CD8-positive, alpha-beta memory T cell (primary cell): Measurements from ENCODE around the gene TP73. TPM values are rescaled to one million over a fixed set of nuclear protein-coding genes. Genes with fewer than 3 reads are reported as not detected.
"Not testable (repeated sequence)": the region's sequence is repeated elsewhere in the genome, so short reads cannot be mapped to it uniquely, and the experiment has no call there.

ENCODE experiments used
- CTCF ChIA-PET: fragments of 350-600 bp; sonication (Branson Sonifier 250); formaldehyde crosslinking; loops from one replicate; lab custom pipeline; 2021; ENCODE audit warnings: antibody characterized with exemption; lab: Charles Lee
- POLR2A ChIA-PET: fragments of 350-600 bp; sonication (Branson Sonifier 250); formaldehyde crosslinking; loops from one replicate; lab custom pipeline; 2021; ENCODE audit warnings: antibody characterized with exemption; lab: Charles Lee
- DNase-seq, 5 donors: peaks; one replicate each; pipeline versions ENCODE4 v3.0.0 to v3.0.0-alpha.2; 2020 to 2022; ENCODE audit warnings: mixed read lengths in 1 of 5
- H3K27ac ChIP-seq: one replicate; pipeline ENCODE4 v1.7.0; 2013; ENCODE audit warnings: low read depth, mild to moderate bottlenecking, low read length, moderate library complexity
- H3K27me3 ChIP-seq: 2 replicates; pipeline ENCODE4 v1.7.0; 2013; ENCODE audit warnings: low read length, mild to moderate bottlenecking; ENCODE audit not compliant: insufficient read depth, poor library complexity, severe bottlenecking
- H3K36me3 ChIP-seq: 2 replicates; pipeline ENCODE4 v1.7.0; 2013; ENCODE audit warnings: mild to moderate bottlenecking, low read length, moderate library complexity; ENCODE audit not compliant: insufficient read depth
- H3K4me1 ChIP-seq: 2 replicates; pipeline ENCODE4 v1.7.0; 2013; ENCODE audit warnings: mild to moderate bottlenecking, low read length, moderate library complexity; ENCODE audit not compliant: insufficient read depth
- H3K4me3 ChIP-seq: 2 replicates; pipeline ENCODE4 v1.7.0; 2013; ENCODE audit warnings: mild to moderate bottlenecking, low read length
- H3K9me3 ChIP-seq: 2 replicates; pipeline ENCODE4 v1.7.0; 2013; ENCODE audit warnings: mild to moderate bottlenecking, low read length
- H3K27ac Mint-ChIP-seq, 8 donors: one replicate each; pipeline ENCODE4 v1.8.0; 2020 to 2021; ENCODE audit warnings: mixed read lengths in 8 of 8, mild to moderate bottlenecking in 6 of 8, inconsistent platforms in 3 of 8, moderate library complexity in 3 of 8
- H3K27me3 Mint-ChIP-seq, 2 donors: one replicate each; pipeline ENCODE4 v1.8.0; 2020 to 2021; ENCODE audit warnings: mixed read lengths in 2 of 2, mild to moderate bottlenecking in 1 of 2, moderate library complexity in 1 of 2
- H3K36me3 Mint-ChIP-seq, 3 donors: one replicate each; pipeline ENCODE4 v1.8.0; 2020 to 2021; ENCODE audit warnings: mixed read lengths in 3 of 3, inconsistent platforms in 1 of 3, mild to moderate bottlenecking in 1 of 3
- H3K4me1 Mint-ChIP-seq, 3 donors: one replicate each; pipeline ENCODE4 v1.8.0; 2020 to 2021; ENCODE audit warnings: mixed read lengths in 3 of 3, inconsistent platforms in 1 of 3, mild to moderate bottlenecking in 1 of 3
- H3K4me3 Mint-ChIP-seq, 7 donors: one replicate each; pipeline ENCODE4 v1.8.0; 2020 to 2021; ENCODE audit warnings: mixed read lengths in 7 of 7, mild to moderate bottlenecking in 6 of 7, moderate library complexity in 4 of 7, inconsistent platforms in 2 of 7
- H3K9me3 Mint-ChIP-seq, 5 donors: one replicate each; pipeline ENCODE4 v1.8.0; 2020 to 2022; ENCODE audit warnings: mixed read lengths in 5 of 5, mild to moderate bottlenecking in 3 of 5, moderate library complexity in 2 of 5, inconsistent platforms in 1 of 5
- polyA plus RNA-seq: library from polyadenylated mRNA; unstranded; fragments of 300-500 nt; fragmentation: Illumina TruSeq; gene quantifications from one replicate; pipeline ENCODE4 v1.2.3, GENCODE V29; 2021
- total RNA-seq, 2 experiments: library from RNA; stranded (reverse); gene quantifications; one replicate each; pipeline ENCODE4 v1.2.3, GENCODE V29; 2021

TP73 gene
- total and polyA plus RNA-seq, 3 experiments from 2014 or later: 0.20 to 0.63 (median 0.49) TPM

DNA sequence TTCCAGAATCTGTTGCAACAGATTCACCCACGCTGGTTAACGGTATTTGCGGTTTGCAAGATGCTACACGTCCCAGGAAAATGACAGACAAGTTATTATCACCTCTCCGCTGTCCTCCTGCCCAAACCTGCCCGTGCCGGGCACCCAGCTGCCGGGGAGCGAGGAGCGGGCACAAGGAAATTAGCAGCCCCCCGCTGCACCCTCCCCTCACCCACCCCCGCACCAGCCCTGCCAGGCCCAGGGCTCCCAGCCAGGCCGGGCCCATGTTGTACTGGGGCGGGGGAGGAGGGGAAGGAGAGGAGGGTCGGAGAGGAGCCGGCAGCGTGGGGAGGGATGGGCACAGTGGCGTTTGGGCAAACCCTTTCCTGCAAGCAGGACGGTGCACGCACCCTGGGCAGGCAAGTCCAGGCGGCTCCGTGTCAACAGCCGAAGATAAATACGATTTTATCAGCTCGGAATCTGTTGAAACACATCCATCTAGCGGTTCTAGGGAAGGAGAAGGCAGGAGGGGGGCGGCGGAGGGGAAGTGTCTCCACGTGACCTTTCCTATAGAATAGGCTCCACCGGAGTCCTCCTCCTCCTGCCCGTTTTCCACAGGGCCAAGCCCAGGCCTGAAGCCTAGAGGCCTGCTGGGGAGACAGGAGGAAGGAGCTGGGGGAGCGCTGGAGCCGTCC is 64.9 kb downstream of the TP73 start:
- H3K36me3 Mint-ChIP-seq: no peaks in the 10 kb centered on the region
- H3K4me1 Mint-ChIP-seq: peaks cover 0 to 1% (median 0%) of the 10 kb centered on the region in 3 donors
- no peaks in the 10 kb centered on the region for H3K9me3 ChIP-seq
- H3K27me3 Mint-ChIP-seq: peaks cover 2 to 10% of the 10 kb centered on the region in 2 donors
- no peaks in the 10 kb centered on the region for H3K27me3 ChIP-seq
- ChIA-PET CTCF (no interaction called here), POLR2A (no interaction called here)
- no peak for DNase-seq
- H3K4me3 Mint-ChIP-seq: no peak overlapping the region
- no peaks in the 10 kb centered on the region for H3K9me3 Mint-ChIP-seq
- no peak overlapping the region for H3K27ac ChIP-seq
- no peak overlapping the region for H3K27ac Mint-ChIP-seq
- peaks cover 12% of the 10 kb centered on the region for H3K4me1 ChIP-seq
- no peaks in the 10 kb centered on the region for H3K36me3 ChIP-seq
- no peak overlapping the region for H3K4me3 ChIP-seq

DNA sequence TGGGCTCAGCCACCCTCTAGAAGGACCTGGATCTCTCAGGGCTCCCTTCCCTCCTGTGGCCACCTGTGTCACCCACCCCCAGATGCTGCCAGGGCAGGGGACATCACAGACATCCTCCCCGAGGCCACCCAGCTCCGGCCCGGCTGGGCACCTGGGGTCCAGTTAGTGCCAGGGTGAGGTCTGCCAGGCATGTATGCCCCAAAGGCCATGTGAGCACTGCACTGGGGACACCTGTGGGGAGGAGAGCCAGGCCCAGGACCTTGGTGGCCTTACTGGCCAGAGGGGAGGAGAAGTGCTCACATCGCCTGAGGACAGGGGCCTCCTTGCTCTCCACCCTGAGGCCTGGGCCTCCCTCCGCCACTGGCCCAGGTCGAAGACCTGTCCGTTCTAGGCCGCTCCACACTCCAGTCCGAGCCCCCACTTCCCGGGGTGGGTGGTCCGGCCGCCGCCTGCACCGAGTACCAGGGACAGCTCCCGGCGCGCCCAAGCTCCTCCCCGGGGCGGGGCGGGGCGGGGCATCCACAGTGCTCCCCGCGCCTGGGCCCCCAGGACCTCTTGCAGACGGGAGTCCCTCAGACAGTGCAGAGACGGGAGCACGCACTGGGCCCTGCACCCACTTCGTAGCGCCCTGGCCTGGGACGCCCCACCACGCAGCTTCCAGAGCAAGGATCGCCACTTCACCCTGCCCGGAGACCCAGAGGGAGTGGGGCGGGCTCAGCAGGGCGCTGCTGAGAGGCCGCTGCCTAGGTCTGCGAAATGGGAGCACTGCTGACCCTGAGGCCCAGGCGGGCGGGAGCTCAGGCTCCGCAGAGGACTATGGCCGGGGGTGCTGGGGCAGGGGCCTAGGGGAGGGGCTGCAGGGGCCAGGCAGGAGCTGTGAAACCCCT is 65.6 kb downstream of the TP73 start:
- POLR2A ChIA-PET: no interaction called here
- H3K27ac ChIP-seq: no peak overlapping the region
- no peaks in the 10 kb centered on the region for H3K27me3 ChIP-seq
- H3K36me3 ChIP-seq: no peaks in the 10 kb centered on the region
- H3K4me1 Mint-ChIP-seq: peaks cover 0 to 1% (median 0%) of the 10 kb centered on the region in 3 donors
- no peak overlapping the region for H3K27ac Mint-ChIP-seq
- H3K4me1 ChIP-seq: peaks cover 12% of the 10 kb centered on the region
- H3K9me3 Mint-ChIP-seq: no peaks in the 10 kb centered on the region
- no peak overlapping the region for H3K4me3 ChIP-seq
- no peaks in the 10 kb centered on the region for H3K36me3 Mint-ChIP-seq
- H3K4me3 Mint-ChIP-seq: no peak overlapping the region
- H3K9me3 ChIP-seq: no peaks in the 10 kb centered on the region
- peaks cover 2 to 10% of the 10 kb centered on the region in 2 donors for H3K27me3 Mint-ChIP-seq
- DNase-seq: no peak
- CTCF ChIA-PET: no interaction called here

DNA sequence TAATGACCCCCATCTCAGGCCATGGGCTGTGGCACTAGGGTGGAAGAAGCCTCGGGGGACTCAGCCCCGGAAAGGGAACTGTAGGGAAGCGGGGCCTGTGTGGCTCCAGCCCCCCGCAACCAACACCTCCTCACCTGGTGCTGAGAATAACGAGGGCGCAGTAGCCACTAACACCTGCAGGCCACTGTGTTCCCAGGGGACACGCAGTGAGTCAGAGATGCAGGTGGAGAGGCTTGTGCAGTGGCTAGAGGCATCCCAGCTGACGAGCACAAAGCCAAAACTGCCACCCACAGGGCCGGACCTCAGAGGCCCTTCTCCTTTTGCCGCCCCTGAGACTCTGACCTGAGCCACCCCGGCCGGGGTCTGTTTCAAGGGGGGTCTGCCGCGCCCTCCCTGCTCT is 66.4 kb downstream of the TP73 start:
- no peak overlapping the region for H3K4me3 Mint-ChIP-seq
- Histone ChIP-seq H3K4me3 (no peak overlapping the region), H3K4me1 (peaks cover 12% of the 10 kb centered on the region), H3K27ac (no peak overlapping the region), H3K36me3 (no peaks in the 10 kb centered on the region), H3K9me3 (no peaks in the 10 kb centered on the region), H3K27me3 (no peaks in the 10 kb centered on the region)
- DNase-seq: no peak
- H3K27ac Mint-ChIP-seq: no peak overlapping the region
- POLR2A ChIA-PET: no interaction called here
- H3K27me3 Mint-ChIP-seq: peaks cover 3 to 10% of the 10 kb centered on the region in 2 donors
- peaks cover 0 to 1% (median 0%) of the 10 kb centered on the region in 3 donors for H3K4me1 Mint-ChIP-seq
- no peaks in the 10 kb centered on the region for H3K36me3 Mint-ChIP-seq
- H3K9me3 Mint-ChIP-seq: no peaks in the 10 kb centered on the region
- CTCF ChIA-PET: interaction anchor here (3.1 kb wide), 1 partner anchor 266 kb away, joined by 10 read pairs; no protein-coding TSS in a partner anchor

DNA sequence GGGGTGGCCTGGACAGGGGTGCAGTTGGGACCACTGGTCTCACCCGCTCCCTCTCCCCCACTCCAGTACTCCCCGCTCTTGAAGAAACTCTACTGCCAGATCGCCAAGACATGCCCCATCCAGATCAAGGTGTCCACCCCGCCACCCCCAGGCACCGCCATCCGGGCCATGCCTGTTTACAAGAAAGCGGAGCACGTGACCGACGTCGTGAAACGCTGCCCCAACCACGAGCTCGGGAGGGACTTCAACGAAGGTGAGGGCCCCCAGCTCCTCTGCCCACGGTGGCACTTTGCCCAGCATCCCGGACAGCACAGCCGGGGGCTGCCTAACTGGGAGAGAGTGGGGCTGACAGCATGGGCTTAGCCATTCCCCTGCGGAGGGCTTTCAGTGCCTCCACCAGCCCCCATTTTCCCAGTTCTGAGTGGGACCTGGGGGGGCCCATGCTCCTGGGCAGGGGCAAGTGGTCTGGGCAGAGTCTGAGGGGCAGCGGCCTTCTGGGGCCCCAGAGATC is 69.7 kb downstream of the TP73 start:
- no peaks in the 10 kb centered on the region for H3K9me3 ChIP-seq
- no peak overlapping the region for H3K4me3 Mint-ChIP-seq
- no peak overlapping the region for H3K4me3 ChIP-seq
- H3K27me3 Mint-ChIP-seq: peaks cover 1 to 6% of the 10 kb centered on the region in 2 donors
- H3K27ac Mint-ChIP-seq: no peak overlapping the region
- POLR2A ChIA-PET: no interaction called here
- no peak for DNase-seq
- no peak overlapping the region for H3K27ac ChIP-seq
- no peaks in the 10 kb centered on the region for H3K27me3 ChIP-seq
- peaks cover 0 to 1% (median 0%) of the 10 kb centered on the region in 3 donors for H3K4me1 Mint-ChIP-seq
- no peaks in the 10 kb centered on the region for H3K36me3 ChIP-seq
- no peaks in the 10 kb centered on the region for H3K36me3 Mint-ChIP-seq
- H3K9me3 Mint-ChIP-seq: no peaks in the 10 kb centered on the region
- peaks cover 12% of the 10 kb centered on the region for H3K4me1 ChIP-seq
- CTCF ChIA-PET: interaction anchor here (3.1 kb wide), 1 partner anchor 269 kb away, joined by 10 read pairs; no protein-coding TSS in a partner anchor

DNA sequence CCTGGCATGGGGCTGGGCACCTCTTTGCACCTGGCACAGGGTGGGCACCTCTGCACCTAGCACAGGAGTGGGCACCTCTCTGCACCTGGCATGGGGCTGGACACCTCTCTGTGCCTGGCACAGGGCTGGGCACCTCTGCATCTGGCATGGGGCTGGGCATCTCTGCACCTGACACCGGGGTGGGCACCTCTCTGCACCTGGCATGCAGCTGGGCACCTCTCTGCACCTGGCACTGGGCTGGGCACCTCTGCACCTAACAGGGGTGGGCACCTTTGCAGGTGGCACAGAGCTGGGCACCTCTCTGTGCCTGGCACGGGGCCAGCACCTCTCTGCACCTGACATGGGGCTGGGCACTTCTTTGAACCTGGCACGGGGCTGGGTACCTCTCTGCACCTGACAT is 70.5 kb downstream of the TP73 start:
- Histone ChIP-seq H3K4me1 (peaks cover 12% of the 10 kb centered on the region), H3K36me3 (no peaks in the 10 kb centered on the region), H3K9me3 (no peaks in the 10 kb centered on the region), H3K27ac (no peak overlapping the region), H3K4me3 (no peak overlapping the region), H3K27me3 (no peaks in the 10 kb centered on the region)
- no peak overlapping the region for H3K4me3 Mint-ChIP-seq
- DNase-seq: no peak
- no peak overlapping the region for H3K27ac Mint-ChIP-seq
- ChIA-PET POLR2A (no interaction called here), CTCF (interaction anchor here (2.4 to 2.5 kb wide), 2 partner anchors 8 to 270 kb away, joined by 10 to 26 read pairs; no protein-coding TSS in a partner anchor)
- H3K4me1 Mint-ChIP-seq: peaks cover 0 to 1% (median 0%) of the 10 kb centered on the region in 3 donors
- H3K9me3 Mint-ChIP-seq: no peaks in the 10 kb centered on the region
- peaks cover 1 to 6% of the 10 kb centered on the region in 2 donors for H3K27me3 Mint-ChIP-seq
- H3K36me3 Mint-ChIP-seq: no peaks in the 10 kb centered on the region

DNA sequence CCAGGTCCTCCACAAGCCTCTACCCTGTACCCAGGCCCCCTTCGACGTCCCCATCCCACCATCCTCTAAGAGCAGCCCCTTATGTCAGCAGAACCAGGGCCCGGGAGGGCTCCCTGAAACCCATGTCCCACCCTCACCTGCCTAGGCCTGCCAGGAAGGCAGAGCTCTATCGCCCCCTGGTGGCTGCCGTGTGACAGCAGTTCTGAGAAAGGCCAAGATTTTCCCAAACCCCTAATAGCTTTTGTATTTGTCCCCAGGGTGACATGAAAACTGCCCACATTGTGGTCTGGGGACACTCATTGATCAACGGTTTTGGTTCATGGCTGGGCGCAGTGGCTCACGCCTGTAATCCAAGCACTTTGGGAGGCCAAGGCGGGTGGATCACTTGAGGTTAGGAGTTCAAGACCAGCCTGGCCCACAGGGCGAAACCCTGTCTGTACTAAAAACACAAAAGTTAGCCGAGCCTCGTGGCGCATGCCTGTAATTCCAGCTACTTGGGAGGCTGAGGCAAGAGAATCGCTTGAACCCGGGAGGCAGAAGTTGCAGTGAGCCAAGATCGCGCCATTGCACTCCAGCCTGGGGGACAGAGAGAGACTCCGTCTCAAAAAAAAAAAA is 72.2 kb downstream of the TP73 start:
- H3K4me1 Mint-ChIP-seq, H3K27ac ChIP-seq, H3K27me3 ChIP-seq, H3K27me3 Mint-ChIP-seq, H3K36me3 ChIP-seq, H3K9me3 Mint-ChIP-seq, H3K4me3 Mint-ChIP-seq, H3K36me3 Mint-ChIP-seq, H3K4me1 ChIP-seq, H3K4me3 ChIP-seq, H3K9me3 ChIP-seq: not testable (repeated sequence)
- ChIA-PET POLR2A (interaction anchor here (0.7 kb wide), 1 partner anchor 194 kb away, joined by 4 read pairs; no protein-coding TSS in a partner anchor), CTCF (interaction anchor here (0.8 to 2.5 kb wide), 13 partner anchors 9 to 271 kb away, joined by 3 to 26 read pairs (median 4); partner anchors contain the start of gene CCDC27)
- H3K27ac Mint-ChIP-seq: peak overlapping the region in 1 of 8 donors; percentile 81
- DNase-seq: peak; percentile 55 to 79 (median 65)

DNA sequence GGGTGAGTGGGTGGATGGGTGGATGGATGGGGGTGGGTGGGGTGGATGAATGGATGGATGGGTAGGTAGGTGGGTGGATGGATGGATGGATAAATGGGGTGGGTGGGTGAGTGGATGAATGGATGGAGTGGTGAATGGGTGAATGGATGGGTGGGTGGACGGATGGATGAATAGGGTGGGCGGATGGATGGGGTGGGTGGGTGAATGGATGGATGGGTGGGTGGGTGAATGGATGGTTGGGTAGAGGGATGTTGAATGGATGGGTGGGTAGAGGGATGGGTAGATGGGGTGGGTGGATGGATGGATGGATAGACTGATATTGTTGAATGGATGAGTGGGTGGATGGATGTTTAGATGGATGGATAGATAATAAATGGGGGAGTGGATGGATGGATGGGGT is 73.0 kb downstream of the TP73 start:
- Mint-ChIP-seq H3K4me3 (no peak overlapping the region), H3K27me3 (peaks cover 4 to 6% of the 10 kb centered on the region in 2 donors), H3K36me3 (no peaks in the 10 kb centered on the region), H3K4me1 (peaks cover 0 to 1% (median 0%) of the 10 kb centered on the region in 3 donors), H3K27ac (no peak overlapping the region), H3K9me3 (no peaks in the 10 kb centered on the region)
- CTCF ChIA-PET: interaction anchor here (1.1 to 2.5 kb wide), 5 partner anchors 10 to 272 kb away, joined by 3 to 26 read pairs (median 4); partner anchors contain the start of gene CCDC27
- Histone ChIP-seq H3K9me3 (no peaks in the 10 kb centered on the region), H3K4me1 (peaks cover 2% of the 10 kb centered on the region), H3K27me3 (no peaks in the 10 kb centered on the region), H3K36me3 (no peaks in the 10 kb centered on the region), H3K4me3 (no peak overlapping the region), H3K27ac (no peak overlapping the region)
- POLR2A ChIA-PET: no interaction called here
- DNase-seq: no peak
